Right lung (tissue), 5 donors: ENCODE data around the gene EDN2. TPM values are rescaled to one million over a fixed set of nuclear protein-coding genes. Genes with fewer than 3 reads are reported as not detected.

Experiments
- DNase-seq, 2 donors: peaks; one replicate each; pipeline ENCODE4 v3.0.0-alpha.2; 2013
- polyA plus RNA-seq, 5 donors: library from polyadenylated mRNA; unstranded; fragments of 120-200 nt; gene quantifications; one replicate each; pipeline versions ENCODE4 v1.2.1 to v1.2.3, GENCODE V29; 2013; ENCODE audit warnings: inconsistent platforms in 1 of 5, low replicate concordance in 1 of 5; ENCODE audit not compliant: insufficient read length in 5 of 5, insufficient read depth in 1 of 5

Gene EDN2
- polyA plus RNA-seq, 5 donors = 0.39 to 0.67 (median 0.54) TPM; not detected in 1

DNA sequence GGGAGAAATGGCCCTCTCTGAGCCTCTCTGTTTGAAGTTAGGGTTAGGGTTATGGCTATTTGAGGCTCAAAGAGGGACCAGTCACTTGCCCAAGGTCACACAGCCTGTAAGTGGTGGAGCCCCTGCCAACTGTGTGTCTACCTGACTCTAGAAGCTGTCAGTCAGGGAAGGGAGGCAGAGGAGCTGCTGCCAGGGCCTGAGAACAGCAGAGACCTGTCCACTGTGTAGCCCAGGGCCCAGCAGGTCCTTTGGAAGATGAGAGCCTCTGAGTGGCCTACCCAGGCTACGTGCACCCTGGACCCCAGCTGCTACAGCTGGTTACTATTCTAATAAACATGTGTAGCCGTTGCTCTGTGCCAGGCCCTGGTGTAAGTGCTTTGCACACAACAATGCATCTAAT is 15.1 kb upstream of the EDN2 start:
- no peak for DNase-seq

DNA sequence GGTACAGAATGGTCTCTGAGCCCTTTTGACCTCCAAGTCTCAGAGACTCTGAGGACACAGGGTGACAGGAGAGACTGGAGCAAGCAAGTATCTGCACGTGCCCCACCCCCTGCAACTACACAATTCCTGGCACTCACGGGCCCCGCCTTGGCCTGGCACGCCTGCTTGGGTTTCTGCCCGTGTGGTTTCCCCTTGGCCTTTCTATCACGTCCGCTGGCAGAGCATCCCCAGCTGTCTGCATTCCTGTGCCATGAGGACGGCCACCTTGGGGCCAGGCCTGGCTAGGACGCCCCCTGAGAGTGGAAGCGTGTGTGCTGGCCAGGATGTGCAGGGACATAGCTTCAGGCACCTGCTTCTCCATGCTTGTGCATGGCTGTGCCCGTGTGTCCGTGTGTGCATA is 14.3 kb upstream of the EDN2 start:
- DNase-seq = no peak

DNA sequence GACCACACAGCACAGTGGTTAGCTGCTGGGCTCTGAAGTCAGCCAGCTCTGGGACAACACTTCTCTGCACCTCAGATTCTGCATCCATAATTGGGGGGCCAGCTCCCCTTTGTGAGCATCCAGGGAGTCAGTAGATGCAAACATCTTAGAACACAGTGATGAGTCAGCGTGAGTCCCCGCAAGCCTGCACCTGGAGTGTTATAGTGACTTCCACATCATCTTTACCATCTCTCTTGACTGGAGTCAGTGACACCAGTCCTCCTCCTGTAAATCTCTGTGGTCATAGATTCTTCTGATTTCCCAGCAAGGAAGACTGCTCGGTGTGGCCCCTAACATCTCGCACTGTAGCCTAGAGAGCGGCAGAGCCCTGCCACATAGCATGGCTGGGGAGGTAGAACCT is 13.9 kb upstream of the EDN2 start:
- DNase-seq = no peak

DNA sequence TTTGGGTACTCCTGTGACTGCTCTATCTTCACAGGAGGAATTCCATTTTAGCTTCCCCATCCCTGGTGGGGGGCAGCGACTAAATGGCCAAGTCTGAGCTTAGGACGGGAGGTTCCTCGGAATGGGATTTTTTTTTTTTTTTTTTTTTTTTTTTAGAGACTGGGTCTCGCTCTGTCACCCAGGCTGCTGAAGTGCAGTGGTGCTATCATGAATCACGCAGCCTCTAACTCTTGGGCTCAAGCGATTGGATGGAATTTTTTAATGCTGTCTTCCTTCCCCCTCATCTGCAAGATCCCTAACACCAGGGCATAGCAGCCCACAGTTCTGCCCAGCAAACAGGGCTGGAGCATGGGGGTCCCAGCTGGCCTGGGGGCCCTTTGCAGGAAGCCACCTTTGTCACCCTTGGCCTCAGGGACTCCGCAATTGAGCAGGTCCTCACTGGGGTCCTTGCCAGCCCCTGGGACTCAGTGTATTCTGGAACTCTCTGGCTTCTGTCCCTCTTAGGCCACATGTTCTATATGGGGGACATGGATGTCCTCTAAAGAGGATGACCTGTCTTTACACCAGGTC is 13.1 kb upstream of the EDN2 start:
- DNase-seq = no peak

DNA sequence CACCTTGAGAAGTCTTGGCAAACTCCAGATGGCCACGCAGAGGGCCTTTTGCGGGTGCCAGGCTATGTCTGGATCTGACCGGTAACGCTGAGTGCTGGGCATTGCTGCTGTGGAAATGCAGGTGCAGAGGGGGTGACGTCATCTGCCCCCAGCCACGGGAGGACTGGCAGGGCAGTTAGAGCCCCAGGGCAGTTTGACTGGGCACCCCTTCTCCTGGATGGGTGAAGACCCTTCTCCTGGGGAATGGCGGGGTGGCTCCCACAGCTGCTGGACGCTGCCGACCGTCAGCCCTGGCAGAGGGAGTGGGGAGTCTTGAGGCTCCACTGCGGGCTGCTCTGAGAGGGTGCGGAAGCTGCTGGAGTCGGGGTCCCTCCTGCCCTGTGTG is 12.6 kb upstream of the EDN2 start:
- DNase-seq = no peak

DNA sequence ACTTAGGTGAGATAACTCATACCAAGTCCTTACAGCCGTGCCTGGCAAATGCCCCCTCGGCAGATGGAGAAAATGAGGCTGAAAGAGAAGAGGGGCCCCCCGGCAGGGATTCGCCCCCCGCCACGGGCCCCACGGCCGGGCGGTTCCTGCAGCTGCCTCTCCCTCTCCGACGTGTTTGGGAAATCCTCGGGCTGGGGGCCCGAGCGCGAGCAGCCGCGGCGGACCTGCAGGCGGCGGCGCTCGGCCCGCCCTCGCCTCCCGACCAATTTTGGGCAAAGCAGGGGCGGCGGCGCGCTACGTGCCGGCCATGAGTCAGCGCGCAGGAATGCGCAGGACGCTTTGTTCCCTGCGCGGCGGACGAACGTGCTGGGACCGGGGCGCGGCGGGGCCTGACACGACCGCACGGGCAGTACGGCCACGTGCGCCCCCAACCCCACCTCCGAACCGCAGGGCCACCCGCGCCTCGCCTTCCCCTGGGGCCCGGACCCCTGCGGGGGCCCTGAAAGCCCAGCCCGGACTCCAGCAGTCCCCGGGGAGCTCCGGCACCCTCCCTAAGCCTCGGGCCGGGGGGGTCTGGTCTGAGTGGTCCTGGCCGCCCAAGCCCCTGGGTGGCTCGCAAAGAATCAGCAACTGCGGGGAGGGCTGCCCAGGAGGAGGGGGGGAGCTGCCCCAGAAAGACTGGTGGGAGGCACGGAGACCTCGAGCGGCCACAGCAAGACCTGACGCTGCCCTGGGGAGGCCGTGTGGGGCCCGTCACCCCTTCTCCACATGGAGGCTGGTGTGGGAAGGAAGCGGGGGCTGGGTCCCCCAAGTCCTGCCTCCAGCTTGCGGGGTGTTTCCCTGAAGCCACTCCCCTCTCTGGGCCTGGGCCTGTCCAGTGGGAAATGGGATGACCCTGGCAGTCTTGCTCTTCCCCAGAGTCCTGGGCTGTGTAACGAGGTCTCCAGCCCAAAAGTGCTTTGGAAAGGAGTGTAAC is 11.9 kb upstream of the EDN2 start:
- peak; percentile 87 to 88 for DNase-seq

DNA sequence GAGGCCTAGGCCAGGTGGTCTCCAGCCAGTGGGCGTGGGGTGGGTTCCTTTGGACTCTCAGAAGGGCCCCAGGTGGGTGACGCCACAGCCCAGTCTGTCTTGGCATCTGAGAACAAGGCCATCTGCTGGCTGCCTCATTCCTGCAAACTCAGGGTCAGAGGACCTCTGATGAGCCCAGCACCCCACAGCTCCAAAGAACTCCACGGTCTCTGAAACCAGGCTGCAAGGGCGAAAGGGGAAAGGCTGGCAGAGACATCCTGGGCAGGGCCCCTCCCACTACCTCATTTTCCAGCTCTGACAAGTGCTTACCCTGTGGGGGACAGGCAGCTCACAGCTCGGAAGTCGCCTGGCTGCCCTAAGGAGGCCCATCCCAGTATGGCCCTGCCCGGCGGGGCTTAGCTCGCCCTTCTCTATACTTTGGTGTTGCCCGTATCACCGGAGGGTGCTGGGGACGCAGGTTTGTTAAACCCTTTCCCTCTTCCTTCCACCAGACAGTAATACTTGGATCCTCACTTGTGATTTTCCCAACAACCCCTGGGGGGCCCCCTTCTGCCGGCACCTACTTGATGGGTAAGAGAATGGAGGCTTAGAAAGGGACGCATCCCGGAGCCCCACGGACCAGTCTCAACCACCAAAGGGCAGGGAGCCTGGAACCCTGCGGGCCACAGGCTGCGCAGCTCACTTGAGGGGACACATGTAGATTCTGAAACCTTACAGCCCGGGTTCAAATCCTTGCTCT is 10.9 kb upstream of the EDN2 start:
- DNase-seq = no peak

DNA sequence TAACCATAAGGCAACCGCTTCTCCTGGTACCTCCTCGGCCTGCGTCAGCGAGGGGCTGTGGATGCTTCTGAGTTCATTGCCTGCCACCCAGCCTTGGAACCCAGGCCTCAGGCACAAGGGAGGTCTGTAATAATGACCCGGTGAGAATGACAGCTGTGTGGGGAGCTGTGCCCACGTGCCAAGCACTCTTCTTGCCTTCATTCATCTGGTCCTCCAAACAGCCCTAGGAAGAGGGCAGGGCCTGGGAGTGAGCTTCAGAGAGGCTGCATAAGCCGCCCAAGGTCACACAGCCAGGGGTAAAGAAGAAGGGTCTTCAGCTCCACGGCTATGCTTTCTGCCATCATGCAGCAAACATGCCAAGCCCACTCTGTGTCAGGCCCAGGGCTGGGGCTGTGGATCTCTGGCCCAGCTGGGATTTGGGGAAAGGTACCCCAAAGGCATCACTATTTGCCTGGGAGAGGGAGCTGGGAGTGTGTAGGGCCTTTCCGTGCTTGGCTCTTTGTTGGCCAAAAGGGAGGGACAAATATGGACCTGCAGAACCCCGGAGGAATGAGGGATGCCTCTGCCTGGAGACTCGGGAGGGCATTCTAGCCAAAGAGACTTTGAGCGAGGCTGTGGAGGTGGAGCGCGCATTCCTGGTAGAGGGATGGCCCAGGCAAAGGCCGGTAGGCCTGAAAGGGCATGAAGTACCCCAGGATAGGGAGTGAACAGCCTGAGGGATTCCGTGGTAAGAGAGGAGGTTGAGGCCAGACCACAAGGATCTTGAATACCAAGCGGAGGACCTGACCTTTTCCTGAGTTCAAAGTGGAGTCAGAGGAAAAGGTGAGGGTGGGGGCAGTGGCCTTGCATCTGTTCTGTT is 10.1 kb upstream of the EDN2 start:
- DNase-seq = no peak

DNA sequence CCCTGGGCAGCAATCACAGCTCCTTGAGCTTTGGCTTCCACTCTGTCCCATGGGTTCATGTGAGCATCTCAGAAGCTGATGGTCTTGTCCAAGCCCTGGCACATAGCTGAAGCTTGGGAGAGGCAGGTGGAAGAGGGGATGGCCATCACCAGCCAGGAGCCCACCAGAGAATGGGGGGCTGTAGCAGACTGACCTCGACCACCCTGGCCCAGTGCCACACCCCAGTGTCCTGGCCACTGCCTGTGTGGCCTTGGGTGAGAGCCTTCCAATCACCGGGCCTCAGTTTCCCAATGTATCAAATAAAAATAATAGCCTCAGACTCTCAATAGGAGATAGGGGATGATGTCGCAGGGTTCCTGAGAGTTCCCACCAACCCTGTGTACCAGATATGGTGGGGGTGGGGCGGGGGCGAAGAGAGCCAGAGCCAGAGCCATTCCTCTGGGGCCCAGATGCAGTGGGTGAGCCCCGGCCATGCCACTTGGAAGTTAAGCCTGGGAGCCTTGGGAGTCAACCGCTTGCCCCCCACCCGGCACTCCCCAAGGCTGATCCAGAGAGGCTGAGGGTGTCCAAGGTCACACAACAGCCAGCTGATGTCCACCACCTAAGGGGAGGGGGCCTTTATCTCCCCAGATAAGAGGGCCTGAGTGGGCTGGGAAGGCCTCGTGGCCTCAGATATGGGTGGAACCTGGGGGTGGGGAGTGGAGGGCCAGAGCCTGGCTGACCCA is 9.3 kb upstream of the EDN2 start:
- DNase-seq = no peak

DNA sequence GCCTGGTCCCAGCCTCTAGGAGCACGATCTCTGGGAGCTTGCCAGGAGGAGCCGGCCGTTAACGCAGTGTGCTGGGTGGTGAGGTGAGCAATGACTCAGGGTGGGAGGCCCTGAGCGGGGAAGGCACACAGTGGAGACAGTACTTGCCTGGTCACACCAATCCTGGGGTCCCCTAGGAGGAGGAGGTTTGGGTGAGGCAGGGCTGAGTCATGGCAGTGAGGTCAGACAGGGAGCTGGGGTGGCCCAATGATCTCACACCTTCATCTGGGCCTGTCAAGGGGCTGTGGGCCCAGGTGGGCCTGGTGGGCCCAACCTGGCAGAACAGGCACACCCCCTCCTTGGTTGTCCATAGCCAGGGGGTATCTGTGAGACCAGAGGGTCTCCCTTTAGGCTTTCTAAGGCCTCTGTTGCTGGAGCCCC is 8.6 kb upstream of the EDN2 start:
- no peak for DNase-seq

DNA sequence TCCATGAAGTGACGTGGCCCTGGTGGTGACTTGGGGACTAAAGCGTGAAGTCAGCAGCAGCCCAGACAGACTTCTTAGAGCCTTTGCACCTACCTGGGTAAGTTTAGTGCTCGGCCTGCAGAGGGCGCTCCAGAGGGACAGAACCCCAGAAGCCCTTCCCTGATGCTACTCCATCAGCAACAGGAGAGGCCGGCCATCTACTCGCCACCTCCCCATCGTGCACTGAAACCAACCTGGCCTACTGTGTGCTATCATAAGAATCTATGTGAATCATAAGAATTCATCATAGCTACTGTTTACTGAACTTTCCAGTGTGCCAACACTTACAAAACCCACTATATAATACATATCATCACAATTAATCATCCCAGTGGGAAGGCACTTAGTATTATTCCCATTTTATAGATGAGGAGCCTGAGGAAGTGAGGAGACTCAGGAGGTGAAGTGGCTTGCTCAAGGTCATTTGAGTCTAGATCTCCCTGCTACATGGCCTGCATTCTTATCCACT is 7.9 kb upstream of the EDN2 start:
- no peak for DNase-seq

DNA sequence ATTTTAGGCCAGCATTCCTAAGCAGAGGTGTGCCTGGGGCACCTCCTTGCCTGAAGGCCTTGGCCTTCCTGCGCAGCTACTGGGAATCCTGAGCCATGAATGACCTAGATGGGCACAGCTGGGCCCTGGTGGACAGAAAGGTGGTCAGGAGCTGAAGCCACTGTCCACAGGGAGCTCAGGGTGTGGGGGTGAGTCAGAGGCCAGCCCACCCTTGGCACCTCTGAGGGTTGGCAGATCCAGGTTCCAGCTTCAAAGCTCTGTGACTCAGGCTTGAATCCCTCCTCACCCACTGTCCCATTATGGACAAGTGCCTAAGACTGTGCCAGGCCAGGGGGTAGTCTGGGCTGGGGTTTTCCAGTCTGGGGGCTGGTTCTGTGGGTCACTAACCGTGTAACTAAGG is 6.4 kb upstream of the EDN2 start:
- no peak for DNase-seq

DNA sequence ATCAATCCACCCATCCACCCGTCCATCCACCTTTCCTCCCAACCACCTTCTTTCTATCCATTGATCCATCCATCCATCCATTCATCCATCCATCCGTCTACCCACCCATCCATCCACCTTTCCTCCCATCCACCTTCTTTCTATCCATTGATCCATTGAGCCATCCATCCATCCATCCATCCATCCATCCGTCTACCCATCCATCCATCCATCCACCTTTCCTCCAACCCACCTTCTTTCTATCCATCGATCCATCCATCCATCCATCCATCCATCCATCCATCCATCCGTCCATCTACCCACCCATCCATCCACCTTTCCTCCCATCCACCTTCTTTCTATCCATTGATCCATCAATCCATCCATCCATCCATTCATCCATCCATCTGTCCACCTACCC is 5.1 kb upstream of the EDN2 start:
- no peak for DNase-seq

DNA sequence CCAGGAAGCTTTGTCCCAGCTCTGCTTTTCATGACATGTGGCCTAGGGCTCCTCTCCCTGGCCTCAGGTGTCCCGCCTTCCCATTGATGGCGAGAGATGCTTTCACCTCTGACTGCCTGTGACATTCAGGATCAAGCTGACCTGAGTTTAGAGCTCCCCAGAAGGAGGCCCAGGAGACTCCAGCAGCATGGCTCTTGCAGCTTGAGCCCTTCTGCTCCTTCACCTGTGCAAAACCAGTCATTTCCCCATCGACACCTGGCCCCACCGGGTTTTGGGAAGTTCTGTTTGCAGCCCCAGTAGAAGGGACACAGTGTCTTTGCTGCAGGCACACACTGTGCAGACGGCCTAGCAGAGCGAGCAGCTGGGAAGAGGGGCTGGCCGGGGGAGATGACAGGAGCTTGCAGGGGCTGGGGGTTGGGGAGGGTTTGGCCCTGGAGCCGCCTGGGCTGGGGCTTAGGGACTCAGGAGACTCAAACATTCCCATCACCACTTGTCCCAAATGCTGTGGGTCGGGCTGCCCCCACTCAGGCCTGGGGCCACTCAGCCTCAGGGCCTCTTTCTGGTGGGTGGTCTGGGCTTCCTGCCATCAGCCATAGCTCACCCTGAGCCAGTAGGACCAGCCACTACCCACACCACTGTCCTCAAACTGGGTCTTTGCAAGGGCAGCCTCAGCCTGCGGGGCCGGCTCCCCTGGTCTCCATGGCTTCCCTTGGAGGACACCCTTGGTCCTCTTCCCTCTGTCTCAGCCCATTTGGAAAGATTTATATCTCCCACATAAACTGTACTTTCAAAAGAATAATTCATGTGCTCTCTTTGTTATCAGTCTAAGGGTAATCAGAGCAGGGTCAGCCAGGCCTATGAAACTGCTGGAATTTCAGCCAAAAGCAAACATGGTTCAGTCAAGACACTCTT is 3.8 kb upstream of the EDN2 start:
- peak in 1 of 2 donors; percentile 38 for DNase-seq

DNA sequence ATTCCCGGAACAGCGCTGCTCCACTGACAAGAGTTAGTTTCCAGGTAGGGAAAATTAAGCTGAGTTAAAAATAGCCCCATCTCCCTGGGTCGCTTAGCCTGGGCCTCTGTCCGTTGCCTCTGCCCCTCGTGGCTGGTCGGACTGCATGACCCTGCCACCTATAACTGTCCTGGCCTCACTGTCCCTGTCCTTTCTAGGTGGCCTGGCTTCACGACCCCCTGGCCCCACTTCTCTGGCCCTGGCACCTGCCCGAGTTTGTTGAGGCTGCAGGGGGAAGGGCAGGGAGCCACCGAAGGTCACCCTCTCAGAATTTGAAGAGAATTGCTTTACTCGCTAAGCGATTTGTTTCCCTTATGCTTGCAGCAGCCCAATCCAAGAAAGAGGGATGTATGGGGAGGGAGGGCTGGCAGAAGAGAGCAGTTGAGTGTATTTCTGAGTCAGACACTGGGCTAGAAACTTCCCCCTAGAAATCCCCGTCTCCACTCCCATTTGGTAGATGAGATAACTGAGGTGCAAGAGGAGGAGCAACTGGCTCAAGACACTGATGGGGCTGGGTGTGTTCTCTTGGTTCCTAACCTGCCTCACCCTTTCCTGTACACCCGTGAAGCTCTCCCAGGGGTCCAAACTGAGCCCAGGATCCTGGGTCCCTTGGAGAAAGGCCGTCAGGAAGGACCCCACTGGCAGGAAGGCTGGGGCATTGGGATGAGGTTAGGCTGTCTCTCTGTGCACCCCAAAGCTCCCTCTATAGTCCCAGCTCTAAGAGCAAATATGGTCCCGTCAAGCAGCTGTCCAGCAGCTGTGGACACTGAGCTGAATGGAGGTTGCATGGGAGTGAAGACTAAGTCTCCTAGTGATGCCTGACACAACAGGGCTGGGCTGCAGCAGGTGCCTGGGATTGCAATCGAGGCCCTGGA is 2.9 kb upstream of the EDN2 start:
- no peak for DNase-seq

DNA sequence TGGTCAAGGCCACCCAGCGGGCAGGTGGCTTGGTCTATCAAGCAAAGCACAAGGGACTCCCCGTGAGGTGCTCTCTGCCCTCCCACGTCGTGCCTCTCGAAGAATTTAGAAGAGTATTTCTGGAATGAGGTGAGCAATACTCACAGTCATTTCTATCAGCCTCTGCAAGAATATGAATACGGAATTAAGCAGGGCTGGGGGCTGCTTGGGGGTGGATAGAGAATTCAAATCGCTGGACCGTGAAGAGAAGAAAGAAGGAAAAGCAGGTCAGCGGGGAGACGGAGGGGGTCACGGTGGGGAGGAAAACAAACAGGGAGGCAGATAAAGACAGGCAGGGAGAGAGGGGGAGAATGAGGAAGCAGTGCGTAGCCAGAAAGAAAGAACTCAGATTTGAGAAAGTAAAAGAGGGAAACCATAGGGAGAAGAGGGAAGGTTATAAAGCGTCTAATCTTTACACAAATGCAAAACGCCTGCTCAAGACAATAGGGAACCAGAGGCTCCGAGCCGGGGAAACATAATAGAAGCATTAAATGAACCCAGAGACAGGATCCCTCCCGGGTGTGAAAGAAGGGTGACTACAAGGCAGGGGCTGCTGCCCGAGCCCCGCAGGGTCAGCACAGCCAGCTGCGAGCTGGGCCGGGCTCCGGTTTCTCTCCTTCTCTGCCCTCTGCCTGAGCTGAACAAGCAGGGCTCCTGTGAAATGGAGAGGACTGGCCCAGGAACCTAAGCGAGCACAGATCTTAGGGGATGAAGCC is 2.1 kb upstream of the EDN2 start:
- DNase-seq = no peak

DNA sequence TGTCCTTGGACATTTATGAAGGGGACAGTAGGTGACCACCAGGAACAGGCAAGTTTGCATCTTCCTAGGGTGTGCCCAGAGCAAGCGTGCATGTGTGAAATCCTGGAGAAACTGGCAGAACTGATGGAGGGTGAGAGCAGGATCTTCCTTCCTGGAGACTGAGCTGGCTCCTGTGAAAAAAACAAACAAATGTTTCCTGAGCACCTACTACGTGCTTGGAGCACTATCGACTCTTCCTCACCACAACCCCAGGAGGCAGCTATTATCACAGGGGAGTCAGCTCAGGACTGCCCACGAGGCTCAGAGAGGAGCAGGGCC is 1.5 kb upstream of the EDN2 start:
- no peak for DNase-seq

DNA sequence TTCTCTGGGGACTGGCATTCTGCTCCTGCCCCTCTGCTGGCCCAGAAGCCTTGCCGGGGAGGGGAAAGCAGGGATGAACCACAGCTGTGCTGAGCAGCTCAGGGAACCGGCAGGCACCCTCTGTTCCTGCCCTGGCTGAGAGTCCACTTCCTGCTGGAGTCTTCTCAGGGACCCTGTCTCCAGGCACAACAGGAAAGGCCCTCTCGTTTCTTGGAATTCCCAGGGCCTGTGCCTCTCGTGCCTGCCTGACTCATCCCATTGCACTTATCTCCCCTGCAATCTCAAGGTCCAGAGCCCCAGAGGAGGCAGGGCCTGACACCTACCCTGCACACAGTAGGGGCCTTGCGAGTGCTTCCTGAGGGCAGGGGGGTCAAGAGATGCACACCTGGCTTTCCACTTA is 1.1 kb upstream of the EDN2 start:
- no peak for DNase-seq
